DOHH2 (cell line): ENCODE measurements around the gene GRB14.

Source experiments
- CTCF ChIP-seq: fragments of 200-600 bp; sonication (generic); IDR thresholded peaks from one replicate; pipeline ENCODE4 v1.5.1; 2014; ENCODE audit warnings: antibody characterized with exemption, mild to moderate bottlenecking, low read depth, low read length; ENCODE audit not compliant: poor library complexity, severe bottlenecking
- EZH2phosphoT487 ChIP-seq: fragments of 200-600 bp; sonication (generic); IDR thresholded peaks from 2 replicates; pipeline ENCODE4 v1.6.1; 2017; ENCODE audit warnings: borderline replicate concordance, mild to moderate bottlenecking, antibody characterized with exemption, low read length, moderate library complexity, mixed read lengths

DNA sequence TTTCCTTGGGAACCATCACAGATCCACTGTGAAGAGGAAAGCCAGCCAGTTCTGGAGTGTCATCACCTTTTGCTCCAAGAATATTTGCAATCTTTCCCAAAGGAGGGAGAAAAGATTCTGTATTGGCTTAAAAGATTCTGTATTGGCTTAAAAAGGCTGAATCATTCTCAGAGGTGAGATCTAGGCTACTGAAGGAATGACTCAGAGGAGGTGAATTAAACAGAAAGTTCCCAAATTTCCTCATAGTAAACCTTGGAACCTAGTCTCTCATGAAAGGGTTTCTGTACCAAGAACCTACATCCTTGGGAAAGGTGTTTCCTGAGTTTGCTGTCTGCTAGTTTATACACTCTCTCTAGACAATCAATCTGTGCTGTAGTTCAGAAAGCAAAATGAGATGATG, 34.1 kb upstream of the GRB14 start:
- TF ChIP-seq EZH2phosphoT487 (no peak), CTCF (no peak)
